ENCODE data around the gene CAPZB.

Gene CAPZB

GRCh38 chr1:19426294-19427086, 58.8 kb downstream of the CAPZB start:
- no peak for DNase-seq

GRCh38 chr1:19425646-19426239, 59.6 kb downstream of the CAPZB start:
- no peak for DNase-seq

GRCh38 chr1:19424651-19425570, 60.4 kb downstream of the CAPZB start:
- no peak for DNase-seq

- no peak for DNase-seq
Observed at GRCh38 chr1:19423130-19423529, 62.2 kb downstream of the CAPZB start.

- DNase-seq = no peak
Observed at GRCh38 chr1:19421365-19421764, 64.0 kb downstream of the CAPZB start.

- DNase-seq = no peak
Observed at GRCh38 chr1:19420606-19421005, 64.7 kb downstream of the CAPZB start.

- DNase-seq = no peak
Observed at GRCh38 chr1:19419691-19420090, 65.6 kb downstream of the CAPZB start.

- DNase-seq = no peak
Observed at GRCh38 chr1:19418503-19418971, 66.8 kb downstream of the CAPZB start.

- no peak for DNase-seq
Observed at GRCh38 chr1:19416921-19417470, 68.3 kb downstream of the CAPZB start.

- DNase-seq = no peak
Observed at GRCh38 chr1:19416145-19416544, 69.2 kb downstream of the CAPZB start.

- no peak for DNase-seq
Observed at GRCh38 chr1:19414515-19415121, 70.7 kb downstream of the CAPZB start.

- DNase-seq = no peak
Observed at GRCh38 chr1:19413999-19414398, 71.3 kb downstream of the CAPZB start.

GRCh38 chr1:19412654-19413053, 72.7 kb downstream of the CAPZB start:
- no peak for DNase-seq

- DNase-seq = peak; percentile 11
Observed at GRCh38 chr1:19411612-19412011, 73.7 kb downstream of the CAPZB start.

- no peak for DNase-seq
Observed at GRCh38 chr1:19410393-19410792, 74.9 kb downstream of the CAPZB start.

- no peak for DNase-seq
Observed at GRCh38 chr1:19409477-19410341, 75.6 kb downstream of the CAPZB start.

- no peak for DNase-seq
Observed at GRCh38 chr1:19407494-19408096, 77.7 kb downstream of the CAPZB start.

- no peak for DNase-seq
Observed at GRCh38 chr1:19406680-19407079, 78.7 kb downstream of the CAPZB start.

GRCh38 chr1:19405761-19406487, 79.4 kb downstream of the CAPZB start:
- no peak for DNase-seq

- DNase-seq = no peak
Observed at GRCh38 chr1:19405195-19405760, 80.1 kb downstream of the CAPZB start.

Measured in CD4-positive, alpha-beta T cell treated with Interferon gamma for 1 hour (primary cell).